ENCODE data around the gene TEX30.

- no peak for TF ChIP-seq CTCF (IDR thresholded peaks at IDR 0.05)
- no peak for TF ChIP-seq POLR2A (IDR thresholded peaks at IDR 0.05)
Observed at GRCh38 chr13:102758842-102759241, 14.7 kb downstream of the TEX30 start.

Data from esophagus squamous epithelium (tissue), 4 donors.